Suppressor macrophage treated with lipopolysaccharide for 1 hour (primary cell): ENCODE measurements around the gene CALN1.
A peak's percentile ranks its signal among the peaks of the same experiment; 100 is the strongest.
"Not testable (repeated sequence)": the region's sequence is repeated elsewhere in the genome, so short reads cannot be mapped to it uniquely, and the experiment has no call there.

ENCODE experiments used
- DNase-seq, 3 donors: peaks; one replicate each; pipeline ENCODE4 v3.0.0-alpha.2; 2020 to 2022

The CALN1 gene

DNA sequence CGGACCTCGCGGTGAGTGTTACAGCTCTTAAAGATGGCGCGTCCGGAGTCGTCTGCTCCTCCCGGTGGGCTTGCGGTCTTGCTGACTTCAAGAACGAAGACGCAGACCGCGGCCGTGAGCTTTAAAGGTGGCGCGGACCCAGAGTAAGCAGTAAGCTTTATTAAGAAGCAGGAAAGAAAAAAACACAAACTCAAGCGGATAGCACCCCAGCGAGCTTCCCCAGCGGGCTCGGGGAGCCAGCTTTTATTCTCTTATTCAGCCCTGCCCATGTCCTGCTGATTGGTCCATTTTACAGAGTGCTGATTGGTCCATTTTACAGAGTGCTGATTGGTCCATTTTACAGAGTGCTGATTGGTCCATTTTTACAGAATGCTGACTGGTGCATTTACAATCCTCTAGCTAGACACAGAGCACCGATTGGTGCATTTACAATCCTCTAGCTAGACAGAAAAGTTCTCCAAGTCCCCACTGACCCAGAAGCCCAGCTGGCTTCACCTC is at the start of gene CALN1:
Gene CALN1, minus strand, starts transcription at position 218 of the 498 bp plus-strand sequence.
- DNase-seq = not testable (repeated sequence)

- DNase-seq = no peak
Observed at GRCh38 chr7:72453471-72453870, 41.3 kb upstream of the CALN1 start.

GRCh38 chr7:72447465-72448204 is 35.5 kb upstream of the CALN1 start:
- no peak for DNase-seq

GRCh38 chr7:72446591-72447462 is 34.7 kb upstream of the CALN1 start:
- DNase-seq = no peak

DNA sequence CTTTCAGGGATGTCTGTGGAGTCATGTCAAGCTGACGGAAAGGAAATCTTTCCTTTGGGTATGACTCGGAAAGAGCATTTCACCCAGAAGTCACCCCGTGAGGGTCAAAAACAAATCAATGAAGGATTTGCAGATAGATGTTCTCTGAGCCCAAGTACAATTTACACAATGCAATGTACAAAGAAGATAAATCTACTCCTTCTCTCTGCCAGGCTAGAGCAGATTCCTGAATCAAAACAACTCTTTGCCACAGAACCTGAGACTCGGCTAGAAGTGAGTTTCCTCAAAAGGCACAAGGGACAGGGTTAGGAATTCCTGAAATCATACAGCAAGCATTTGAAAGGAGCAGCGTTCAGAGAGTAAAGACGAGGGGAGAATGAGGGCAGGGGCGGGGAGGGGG is 34.0 kb upstream of the CALN1 start:
- DNase-seq = no peak

DNA sequence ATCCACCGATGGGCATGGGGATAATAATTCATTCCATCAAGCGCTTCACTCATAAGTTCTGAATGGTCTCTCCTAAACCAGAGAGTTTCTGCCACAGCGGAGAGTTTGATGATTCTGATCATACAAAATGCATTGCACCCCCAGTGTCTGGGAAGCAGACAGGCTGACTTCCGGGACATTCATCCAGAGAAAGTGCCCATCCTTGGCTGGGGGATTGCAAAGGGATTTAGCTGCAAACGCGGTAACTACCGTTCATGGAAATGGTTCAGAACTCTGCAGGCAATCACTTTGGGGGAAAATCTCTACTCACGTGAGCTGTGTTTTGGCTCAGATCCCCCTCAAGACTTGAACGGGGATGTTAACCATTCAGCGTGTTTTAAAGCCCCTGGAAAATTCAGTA is 33.4 kb upstream of the CALN1 start:
- no peak for DNase-seq

GRCh38 chr7:72445075-72445474 is 32.9 kb upstream of the CALN1 start:
- no peak for DNase-seq

DNA sequence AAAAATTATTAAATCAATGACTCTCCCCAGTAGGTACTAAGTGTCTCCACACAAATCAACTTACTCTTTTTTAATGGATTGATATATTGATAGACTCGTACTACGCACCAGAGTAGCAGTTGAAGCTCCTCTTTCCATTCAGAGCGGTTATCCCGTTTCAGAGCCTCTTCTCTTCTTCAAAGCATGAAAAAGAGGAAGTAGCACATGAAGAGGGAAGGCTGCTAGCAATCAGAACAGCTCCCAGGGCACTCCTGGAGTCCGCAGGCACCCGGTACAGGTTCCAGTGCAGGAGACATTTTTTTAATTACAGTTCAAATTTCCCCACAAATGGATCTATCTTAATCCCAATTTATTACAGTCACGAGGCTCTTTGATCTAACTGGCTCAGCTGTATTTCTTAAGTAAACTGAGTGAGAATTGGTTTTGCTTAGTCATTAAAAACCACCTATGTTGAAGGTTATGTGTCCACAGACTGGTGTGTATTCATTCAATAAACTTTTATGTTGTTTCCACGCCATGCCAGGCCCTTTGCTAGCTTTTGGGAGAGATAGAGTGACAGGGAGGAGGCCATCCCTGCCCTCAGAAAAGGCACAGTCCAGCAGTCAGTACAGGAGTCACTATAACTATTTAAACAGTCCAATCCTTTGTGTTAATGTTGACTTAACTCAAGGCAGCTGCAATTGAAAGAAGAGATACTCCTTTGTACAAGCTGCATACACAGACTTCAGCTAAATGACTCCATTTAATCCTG is 32.1 kb upstream of the CALN1 start:
- DNase-seq = peak; percentile 47 to 52 (median 52)

DNA sequence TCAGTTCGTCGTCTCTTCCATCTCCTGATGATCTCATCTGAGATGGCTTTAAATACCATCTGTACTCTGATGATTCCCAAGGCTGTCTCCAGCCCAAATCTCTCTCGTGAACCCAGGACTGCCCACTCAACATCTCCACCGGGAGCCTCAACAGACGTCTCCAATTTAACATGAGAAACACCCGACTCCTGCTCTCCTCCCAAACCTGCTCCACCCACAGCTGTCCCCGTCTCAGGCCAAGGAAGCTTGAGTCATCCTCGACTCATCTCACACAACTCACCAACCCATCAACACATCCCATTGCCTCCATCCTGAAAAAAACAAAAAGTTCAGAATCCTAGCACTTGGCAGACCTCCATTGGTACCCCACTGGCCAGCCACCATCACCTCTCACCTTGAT is 29.7 kb upstream of the CALN1 start:
- DNase-seq = no peak

- no peak for DNase-seq
Observed at GRCh38 chr7:72438491-72438890, 26.4 kb upstream of the CALN1 start.

DNA sequence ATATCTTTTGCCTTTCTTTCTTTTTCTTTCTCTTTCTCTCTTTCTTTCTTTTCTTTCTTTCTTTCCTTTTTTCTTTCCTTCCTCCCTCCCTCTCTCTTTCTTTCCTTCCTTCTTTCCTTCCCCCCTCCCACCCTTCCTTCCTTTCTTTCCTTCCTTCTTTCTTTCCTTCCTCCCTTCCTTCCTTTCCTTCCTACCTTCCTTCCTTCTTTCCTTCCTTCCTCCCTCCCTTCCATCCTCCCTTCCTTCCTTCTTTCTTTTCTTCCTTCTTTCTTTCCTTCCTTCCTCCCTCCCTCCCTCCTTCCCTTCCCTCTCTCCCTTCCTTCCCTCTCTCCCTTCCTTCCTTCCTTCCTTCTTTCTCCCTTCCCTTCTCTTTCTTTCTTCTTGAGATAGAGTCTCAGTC is 25.5 kb upstream of the CALN1 start:
- DNase-seq = no peak

DNA sequence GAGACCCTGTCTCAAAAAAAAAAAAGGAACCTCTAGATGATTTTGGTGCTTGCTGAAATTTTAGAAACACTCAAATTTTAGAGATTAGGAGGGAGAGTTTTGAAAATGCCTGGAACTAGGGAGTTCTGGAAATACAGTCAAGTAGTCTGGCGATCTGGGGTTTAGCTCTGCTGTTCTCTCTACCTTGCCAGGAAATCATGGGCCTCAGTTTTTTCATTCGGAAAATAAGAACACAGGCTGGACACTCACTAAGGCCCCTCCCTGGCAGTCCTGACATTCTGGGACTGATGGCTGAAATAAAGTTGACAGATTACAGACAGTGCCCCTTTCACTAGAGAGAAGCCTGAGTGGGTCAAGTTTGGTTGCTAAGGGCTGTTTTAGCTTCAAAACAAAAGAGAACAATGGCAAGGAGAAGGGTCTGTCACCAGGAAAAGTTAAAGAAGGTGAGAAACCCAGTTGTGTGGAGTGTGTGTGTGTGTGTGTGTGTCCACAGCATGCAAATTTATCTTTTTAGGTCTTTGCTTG is 25.0 kb upstream of the CALN1 start:
- DNase-seq = no peak

DNA sequence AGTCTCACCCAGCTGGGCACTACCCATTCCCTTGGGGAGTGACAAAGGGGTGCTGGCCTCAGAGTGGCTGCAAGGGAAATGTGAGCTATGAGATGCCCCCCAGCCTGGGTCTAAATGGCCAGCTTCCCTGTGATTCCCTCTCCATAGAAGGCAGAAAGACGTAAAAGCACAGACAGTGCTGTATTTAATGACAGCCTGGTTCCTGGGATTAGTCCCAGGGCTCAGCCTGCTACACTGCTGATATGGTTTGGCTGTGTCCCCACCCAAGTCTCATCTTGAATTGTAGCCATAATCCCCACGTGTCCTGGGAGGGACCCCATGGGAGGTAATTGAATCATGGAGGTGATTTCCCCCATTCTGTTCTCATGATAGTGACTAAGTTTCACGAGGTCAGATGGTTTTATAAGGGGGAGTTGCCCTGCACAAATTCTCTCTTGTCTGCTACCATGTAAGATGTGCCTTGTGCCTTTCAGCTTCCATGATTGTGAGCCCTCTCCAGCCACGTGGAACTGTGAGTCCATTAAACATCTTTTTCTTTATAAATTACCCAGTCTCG is 23.9 kb upstream of the CALN1 start:
- peak in 1 of 3 donors; percentile 3 for DNase-seq

GRCh38 chr7:72435366-72435765 is 23.2 kb upstream of the CALN1 start:
- no peak for DNase-seq

DNA sequence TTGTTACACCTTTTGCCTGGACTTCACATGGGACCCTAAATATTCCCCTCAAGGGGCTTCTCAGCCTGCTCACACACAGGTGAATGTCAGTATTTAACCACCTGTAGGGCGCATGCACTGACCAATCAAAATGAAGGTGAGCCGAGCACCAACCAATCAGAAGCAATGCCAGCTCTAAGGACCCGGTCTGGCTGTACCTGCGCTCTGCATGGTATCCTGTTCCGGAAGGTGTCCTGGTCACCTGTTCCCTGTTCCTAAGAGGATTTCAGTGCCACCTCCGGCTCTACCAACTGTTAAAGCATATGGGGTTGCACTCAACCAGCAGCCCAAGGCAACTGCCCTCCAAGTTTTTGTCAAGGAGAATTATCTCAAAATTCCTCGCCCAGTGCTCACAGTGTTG is 18.4 kb upstream of the CALN1 start:
- DNase-seq = no peak

GRCh38 chr7:72429316-72429715 is 17.2 kb upstream of the CALN1 start:
- no peak for DNase-seq

DNA sequence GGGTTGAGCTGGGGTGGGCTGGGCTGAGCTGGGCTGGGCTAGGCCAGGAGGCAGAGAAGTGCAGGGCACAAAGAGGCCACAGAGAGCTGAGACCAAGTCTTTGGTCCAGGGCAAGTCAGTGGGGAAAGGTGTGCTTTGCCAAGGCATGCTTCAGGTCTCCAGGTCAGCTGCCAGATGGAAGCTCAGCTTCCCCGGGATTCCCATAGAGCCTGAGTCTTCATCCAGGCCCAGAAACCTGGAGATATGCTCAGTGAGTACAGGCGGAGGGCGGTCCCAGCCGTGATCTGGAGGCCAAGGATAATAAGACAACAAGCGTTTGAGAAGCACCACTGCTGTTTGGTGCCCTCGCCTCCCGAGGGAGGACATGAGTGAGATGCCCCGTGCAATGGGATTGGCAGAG is 4.7 kb upstream of the CALN1 start:
- no peak for DNase-seq

DNA sequence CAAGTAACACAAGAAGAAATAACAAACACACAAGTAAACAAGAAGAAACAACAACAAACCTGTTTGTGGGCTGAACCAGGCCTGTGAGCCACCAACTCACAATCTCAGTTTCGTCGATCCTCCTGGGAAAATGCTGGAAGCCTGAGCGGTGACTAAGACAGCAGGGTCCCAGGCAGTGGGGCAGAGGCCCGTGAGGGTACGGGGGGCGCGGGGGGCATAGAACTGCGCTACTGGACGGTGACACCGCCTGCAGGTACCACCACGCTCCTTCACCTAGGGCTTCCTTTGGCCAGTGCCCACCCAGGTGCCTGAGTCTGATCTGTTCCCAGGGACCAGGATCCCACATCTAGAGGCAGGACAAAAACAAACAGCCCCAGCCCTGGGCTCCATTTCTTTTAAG is 3.4 kb upstream of the CALN1 start:
- no peak for DNase-seq

DNA sequence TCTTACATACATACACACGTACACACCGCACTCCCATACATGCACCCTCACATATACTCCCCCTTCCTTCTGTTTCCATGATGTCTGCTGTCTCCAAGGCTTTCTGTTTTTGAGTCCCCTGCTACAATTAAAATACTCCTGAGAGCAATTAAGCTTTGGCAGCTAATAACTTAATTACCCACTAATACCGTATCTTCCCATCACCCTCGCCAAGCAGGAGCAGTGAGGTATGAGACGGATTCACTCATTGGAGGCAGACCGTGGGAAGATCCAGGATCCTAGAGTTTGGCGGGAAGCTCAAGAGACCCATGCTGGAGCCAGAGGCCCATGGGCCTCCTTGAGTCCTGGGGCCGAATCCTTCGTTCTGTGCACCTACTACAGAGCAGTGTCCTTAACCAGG is 1.7 kb upstream of the CALN1 start:
- DNase-seq = no peak

DNA sequence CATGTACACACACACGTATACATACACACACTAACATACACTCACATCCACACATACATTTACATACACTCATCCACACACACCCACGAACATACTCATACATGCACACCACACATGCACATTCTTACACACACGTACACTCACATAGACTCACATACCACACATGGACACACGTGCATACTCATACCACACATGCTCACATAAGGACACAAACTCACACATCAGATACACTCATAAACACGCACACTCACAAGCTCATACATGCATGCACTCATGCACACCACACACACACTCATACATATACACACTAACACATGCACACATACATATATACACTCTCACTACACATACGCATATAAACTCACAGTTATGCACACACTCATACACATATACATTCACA is 1.2 kb upstream of the CALN1 start:
- no peak for DNase-seq

DNA sequence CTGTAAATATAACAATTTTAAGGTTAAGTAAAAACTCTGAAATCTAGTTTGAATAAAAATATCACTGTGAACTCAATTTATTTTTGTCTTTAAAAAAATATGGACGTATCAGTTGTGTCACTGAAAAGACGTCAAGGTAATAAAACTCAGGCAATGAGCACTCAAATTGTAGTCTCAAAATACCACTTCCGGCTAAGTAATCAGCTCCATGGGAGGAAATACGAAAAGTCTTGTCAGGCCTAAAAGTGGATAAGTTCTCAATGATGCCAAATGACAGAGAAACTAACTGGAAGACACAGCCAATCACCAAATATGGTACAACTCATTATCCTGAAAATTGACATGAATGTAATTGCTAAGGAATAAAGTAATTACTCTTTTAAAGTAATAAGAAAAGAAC is 719 bp downstream of the CALN1 start:
- no peak for DNase-seq

- no peak for DNase-seq
Observed at GRCh38 chr7:72409638-72410015, 2.5 kb downstream of the CALN1 start.
